Astrocyte (in vitro differentiated cells and primary cell): ENCODE measurements around the gene LAMA4. TPM values are rescaled to one million over a fixed set of nuclear protein-coding genes. Genes with fewer than 3 reads are reported as not detected.

Experiments
- DNase-seq: peaks from one replicate; pipeline ENCODE4 v3.0.0-alpha.2; 2010; ENCODE audit warnings: low read depth
- FAIRE-seq: peaks from 2 replicates; lab custom pipeline; 2011; peaks lifted over from hg19 to GRCh38; lab: Jason Lieb, UNC
- H2AFZ ChIP-seq: 2 replicates; pipeline ENCODE4 v1.6.0; 2012; ENCODE audit warnings: low read depth, low read length, inconsistent platforms
- H3K27ac ChIP-seq: 2 replicates; pipeline ENCODE4 v1.5.1; 2011; ENCODE audit warnings: low read depth, low read length, inconsistent platforms
- H3K27me3 ChIP-seq: 2 replicates; pipeline ENCODE4 v1.6.0; 2011; ENCODE audit warnings: low read length, inconsistent platforms; ENCODE audit not compliant: insufficient read depth
- H3K36me3 ChIP-seq: 2 replicates; pipeline ENCODE4 v1.5.1; 2011; ENCODE audit warnings: low read length, inconsistent platforms; ENCODE audit not compliant: insufficient read depth
- H3K4me1 ChIP-seq: 2 replicates; pipeline ENCODE4 v1.5.1; 2011; ENCODE audit warnings: low read length, inconsistent platforms; ENCODE audit not compliant: insufficient read depth
- H3K4me2 ChIP-seq: 2 replicates; pipeline ENCODE4 v1.6.0; 2012; ENCODE audit warnings: low read length, inconsistent platforms
- H3K4me3 ChIP-seq: 2 replicates; pipeline ENCODE4 v1.5.1; 2011; ENCODE audit warnings: low read depth, mild to moderate bottlenecking, low read length, inconsistent platforms; ENCODE audit not compliant: insufficient read depth
- H3K79me2 ChIP-seq: 2 replicates; pipeline ENCODE4 v1.6.0; 2012; ENCODE audit warnings: mild to moderate bottlenecking, low read length, inconsistent platforms; ENCODE audit not compliant: insufficient read depth
- H3K9ac ChIP-seq: 2 replicates; pipeline ENCODE4 v1.6.0; 2012; ENCODE audit warnings: mild to moderate bottlenecking, low read length, inconsistent platforms
- H3K9me3 ChIP-seq: 2 replicates; pipeline ENCODE4 v1.5.1; 2012; ENCODE audit warnings: low read depth, mild to moderate bottlenecking, low read length, inconsistent platforms; ENCODE audit not compliant: insufficient read depth
- H4K20me1 ChIP-seq: 2 replicates; pipeline ENCODE4 v1.6.0; 2012; ENCODE audit warnings: low read length, inconsistent platforms; ENCODE audit not compliant: insufficient read depth
- H3K27ac Mint-ChIP-seq: one replicate; pipeline ENCODE4 v1.8.0; 2021; ENCODE audit warnings: mild to moderate bottlenecking, mixed read lengths; ENCODE audit not compliant: unreplicated experiment
- H3K27me3 Mint-ChIP-seq: one replicate; pipeline ENCODE4 v1.8.0; 2021; ENCODE audit warnings: low read depth, mixed read lengths; ENCODE audit not compliant: unreplicated experiment
- H3K36me3 Mint-ChIP-seq: one replicate; pipeline ENCODE4 v1.8.0; 2021; ENCODE audit warnings: low read depth, mixed read lengths; ENCODE audit not compliant: unreplicated experiment
- H3K4me1 Mint-ChIP-seq: one replicate; pipeline ENCODE4 v1.8.0; 2021; ENCODE audit warnings: low read depth, mixed read lengths; ENCODE audit not compliant: unreplicated experiment
- H3K4me3 Mint-ChIP-seq: one replicate; pipeline ENCODE4 v1.8.0; 2021; ENCODE audit warnings: mild to moderate bottlenecking, moderate library complexity, mixed read lengths; ENCODE audit not compliant: unreplicated experiment
- H3K9me3 Mint-ChIP-seq: one replicate; pipeline ENCODE4 v1.8.0; 2021; ENCODE audit warnings: mild to moderate bottlenecking, mixed read lengths; ENCODE audit not compliant: unreplicated experiment
- CTCF ChIP-seq: IDR thresholded peaks from 2 replicates; pipeline ENCODE4 v1.5.1; 2011; ENCODE audit warnings: low read depth, mild to moderate bottlenecking, inconsistent platforms, low read length, moderate library complexity; ENCODE audit not compliant: insufficient read depth
- EZH2 ChIP-seq: IDR thresholded peaks from 2 replicates; pipeline ENCODE4 v1.6.1; 2012; ENCODE audit warnings: mild to moderate bottlenecking, low read length, inconsistent platforms; ENCODE audit not compliant: insufficient read depth
- total RNA-seq: library from RNA; stranded (reverse); gene quantifications from 2 replicates; pipeline ENCODE4 v1.2.1, GENCODE V29; 2021

The LAMA4 gene
- total RNA-seq, 1 donor from 2014 or later: 2.0 TPM

- Histone ChIP-seq H2AFZ (no peak overlapping the region), H4K20me1 (peaks cover 5% of the 10 kb centered on the region), H3K27ac (no peak overlapping the region), H3K27me3 (no peaks in the 10 kb centered on the region), H3K9me3 (no peaks in the 10 kb centered on the region), H3K4me1 (peaks cover 14% of the 10 kb centered on the region), H3K36me3 (no peaks in the 10 kb centered on the region), H3K79me2 (peaks cover 19% of the 10 kb centered on the region), H3K9ac (no peak overlapping the region), H3K4me2 (no peak overlapping the region), H3K4me3 (no peak overlapping the region)
- FAIRE-seq (no peak), DNase-seq (no peak)
- no peak overlapping the region for H3K4me3 Mint-ChIP-seq
- peaks cover 9% of the 10 kb centered on the region for H3K4me1 Mint-ChIP-seq
- H3K27ac Mint-ChIP-seq: no peak overlapping the region
- H3K9me3 Mint-ChIP-seq: no peaks in the 10 kb centered on the region
- TF ChIP-seq CTCF: no peak
- TF ChIP-seq EZH2: no peak
- peaks cover 14% of the 10 kb centered on the region for H3K27me3 Mint-ChIP-seq
- H3K36me3 Mint-ChIP-seq: no peaks in the 10 kb centered on the region
These were observed 3.0 kb upstream of the LAMA4 start for GRCh38 chr6:112257178-112257855.

- TF ChIP-seq CTCF: no peak
- TF ChIP-seq EZH2: no peak
- H3K4me1 Mint-ChIP-seq: peaks cover 13% of the 10 kb centered on the region
- DNase-seq (no peak), FAIRE-seq (no peak)
- H3K4me3 Mint-ChIP-seq: peak overlapping the region; percentile 91
- H3K36me3 ChIP-seq: peaks cover 4% of the 10 kb centered on the region
- peak overlapping the region; percentile 93 for H2AFZ ChIP-seq
- peaks cover 5% of the 10 kb centered on the region for H4K20me1 ChIP-seq
- H3K27ac ChIP-seq: peak overlapping the region; percentile 84
- H3K4me3 ChIP-seq: peak overlapping the region; percentile 95
- H3K79me2 ChIP-seq: peaks cover 43% of the 10 kb centered on the region
- no peaks in the 10 kb centered on the region for H3K36me3 Mint-ChIP-seq
- no peaks in the 10 kb centered on the region for H3K9me3 ChIP-seq
- H3K27ac Mint-ChIP-seq: no peak overlapping the region
- peak overlapping the region; percentile 97 for H3K9ac ChIP-seq
- H3K4me2 ChIP-seq: peak overlapping the region; percentile 97
- H3K4me1 ChIP-seq: peaks cover 19% of the 10 kb centered on the region
- no peaks in the 10 kb centered on the region for H3K9me3 Mint-ChIP-seq
- no peaks in the 10 kb centered on the region for H3K27me3 ChIP-seq
- H3K27me3 Mint-ChIP-seq: peaks cover 11% of the 10 kb centered on the region
These were observed 554 bp upstream of the LAMA4 start for GRCh38 chr6:112254921-112255320.

- Histone ChIP-seq H3K9me3 (no peaks in the 10 kb centered on the region), H3K27me3 (no peaks in the 10 kb centered on the region), H3K4me3 (peak overlapping the region; percentile 95), H3K27ac (peak overlapping the region; percentile 84), H4K20me1 (peaks cover 5% of the 10 kb centered on the region), H3K36me3 (peaks cover 8% of the 10 kb centered on the region), H3K79me2 (peaks cover 55% of the 10 kb centered on the region), H2AFZ (peak overlapping the region; percentile 93), H3K4me1 (peaks cover 25% of the 10 kb centered on the region), H3K9ac (peak overlapping the region; percentile 97), H3K4me2 (peak overlapping the region; percentile 97)
- TF ChIP-seq EZH2: no peak
- TF ChIP-seq CTCF: no peak
- Mint-ChIP-seq H3K27ac (no peak overlapping the region), H3K36me3 (no peaks in the 10 kb centered on the region), H3K4me3 (peak overlapping the region; percentile 91), H3K27me3 (peaks cover 11% of the 10 kb centered on the region), H3K9me3 (no peaks in the 10 kb centered on the region), H3K4me1 (peaks cover 13% of the 10 kb centered on the region)
- DNase-seq (no peak), FAIRE-seq (no peak)
These were observed 898 bp downstream of the LAMA4 start for GRCh38 chr6:112253498-112253840.
